Measurements from ENCODE around the gene PRMT6. TPM values are rescaled to one million over a fixed set of nuclear protein-coding genes. Genes with fewer than 3 reads are reported as not detected.
"Not testable (repeated sequence)": the region's sequence is repeated elsewhere in the genome, so short reads cannot be mapped to it uniquely, and the experiment has no call there.

The PRMT6 gene
- total RNA-seq, 1 donor: 8.8 TPM

DNA sequence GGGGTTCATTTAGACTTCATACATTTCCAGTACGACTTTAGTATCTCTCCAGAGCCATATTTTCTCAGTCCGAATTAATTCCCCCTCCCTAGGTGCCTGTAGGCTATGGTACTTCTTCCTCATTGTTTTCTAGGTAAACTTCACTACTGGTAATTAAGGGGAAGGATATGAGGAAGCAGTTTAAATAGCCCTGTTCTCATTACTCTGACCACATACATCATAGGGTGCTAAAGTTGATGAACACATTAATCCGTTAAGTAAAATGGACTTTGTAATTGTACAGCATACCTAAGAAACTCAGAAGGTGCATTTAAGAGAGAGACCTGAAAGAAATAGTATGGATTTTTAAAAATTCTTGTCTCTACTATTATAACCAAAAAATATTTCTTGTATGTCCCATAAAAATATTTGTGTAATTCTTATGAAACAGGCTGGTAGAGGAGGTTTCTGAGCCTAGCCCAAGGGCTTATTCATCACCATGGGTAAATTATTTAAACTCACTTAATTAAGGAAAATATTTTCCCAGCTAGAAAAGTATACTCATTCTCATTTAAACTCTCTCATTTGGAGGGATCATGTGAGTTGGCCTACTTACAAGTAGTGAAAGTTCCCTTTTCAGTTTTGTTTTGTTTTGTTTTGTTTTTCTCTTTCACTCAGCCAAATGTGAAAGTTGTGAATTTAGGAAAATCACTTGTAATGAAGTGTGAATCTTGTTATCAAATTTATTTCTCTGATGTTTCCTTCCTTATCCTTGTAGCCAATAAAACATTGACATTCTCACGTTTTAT is 2.0 kb downstream of the PRMT6 start:
- Histone ChIP-seq H3K27me3 (ENCODE audit: insufficient read depth, low read length) (no peaks in the 10 kb centered on the region), H3K4me1 (ENCODE audit: insufficient read depth, low read length) (peaks cover 16% of the 10 kb centered on the region), H3K9me3 (ENCODE audit: low read depth, low read length) (no peaks in the 10 kb centered on the region), H3K4me3 (ENCODE audit: low read length) (no peak overlapping the region)

DNA sequence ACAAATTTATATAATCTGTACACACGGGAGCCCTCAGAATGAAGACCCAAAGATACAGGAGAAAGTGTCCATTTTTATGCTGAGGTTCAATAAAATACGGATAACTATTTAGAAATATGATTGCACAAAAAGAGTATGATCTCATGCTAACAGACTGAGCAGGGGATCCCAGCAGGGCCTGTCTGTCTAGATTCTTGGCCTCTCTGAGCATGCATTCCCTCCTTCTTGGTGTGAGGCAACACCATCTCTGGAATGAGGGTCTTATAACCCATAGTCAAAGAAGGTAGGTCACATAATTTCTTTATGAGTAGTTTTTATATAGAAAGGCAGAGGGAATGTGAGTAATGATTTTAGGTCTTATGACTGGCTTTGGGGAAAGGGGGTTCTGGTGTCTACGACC is 5.4 kb downstream of the PRMT6 start:
- Histone ChIP-seq H3K9me3 (ENCODE audit: low read depth, low read length) (no peaks in the 10 kb centered on the region), H3K27me3 (ENCODE audit: insufficient read depth, low read length) (no peaks in the 10 kb centered on the region), H3K4me3 (ENCODE audit: low read length) (no peak overlapping the region), H3K4me1 (ENCODE audit: insufficient read depth, low read length) (peaks cover 12% of the 10 kb centered on the region)

DNA sequence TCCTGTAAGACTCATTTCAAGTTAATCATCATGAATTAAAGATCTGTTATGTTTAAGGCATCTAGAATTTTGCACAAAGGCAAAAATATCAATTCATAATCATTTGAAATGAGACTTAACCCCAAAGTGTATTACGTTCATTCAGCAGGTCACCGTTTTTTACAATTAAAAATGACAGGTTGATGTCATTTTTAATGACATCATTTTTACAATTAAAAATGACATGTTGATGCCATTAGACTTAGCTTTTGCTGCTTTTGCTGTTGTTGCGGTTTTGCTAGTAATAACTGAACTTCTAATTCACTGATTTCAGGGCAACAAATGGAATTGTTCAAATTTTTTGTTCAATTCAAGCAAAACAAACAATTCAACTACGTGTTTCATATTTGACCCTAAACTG is 17.0 kb downstream of the PRMT6 start:
- Histone ChIP-seq H3K27me3 (ENCODE audit: insufficient read depth, low read length) (peaks cover 3% of the 10 kb centered on the region), H3K4me1 (ENCODE audit: insufficient read depth, low read length) (no peaks in the 10 kb centered on the region), H3K9me3 (ENCODE audit: low read depth, low read length) (no peaks in the 10 kb centered on the region), H3K4me3 (ENCODE audit: low read length) (no peak overlapping the region)

GRCh38 chr1:107076841-107077240 is 20.4 kb downstream of the PRMT6 start:
- Histone ChIP-seq H3K27me3 (ENCODE audit: insufficient read depth, low read length) (peaks cover 3% of the 10 kb centered on the region), H3K4me3 (ENCODE audit: low read length) (no peak overlapping the region), H3K9me3 (ENCODE audit: low read depth, low read length) (no peaks in the 10 kb centered on the region), H3K4me1 (ENCODE audit: insufficient read depth, low read length) (no peaks in the 10 kb centered on the region)

DNA sequence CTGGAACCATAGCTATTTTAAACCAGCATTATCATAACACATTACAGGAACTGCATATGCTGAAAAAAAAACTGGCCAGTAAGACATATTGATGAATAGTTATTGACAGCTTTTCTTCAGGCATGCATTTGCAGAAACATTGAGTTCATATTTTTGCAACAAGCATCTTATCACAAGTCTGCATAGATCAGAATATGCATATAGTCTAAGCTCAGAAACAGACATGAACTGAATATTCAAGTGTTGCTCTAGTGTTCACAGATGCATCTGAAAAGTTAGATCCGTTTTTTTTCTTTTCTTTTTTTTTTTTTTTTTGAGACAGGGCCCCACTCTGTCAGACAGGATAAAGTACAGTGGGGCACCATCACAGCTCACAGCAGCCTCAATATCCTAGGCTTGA is 22.8 kb downstream of the PRMT6 start:
- Histone ChIP-seq H3K4me3 (ENCODE audit: low read length) (no peak overlapping the region), H3K27me3 (ENCODE audit: insufficient read depth, low read length) (no peaks in the 10 kb centered on the region), H3K9me3 (ENCODE audit: low read depth, low read length) (peaks cover 2% of the 10 kb centered on the region), H3K4me1 (ENCODE audit: insufficient read depth, low read length) (no peaks in the 10 kb centered on the region)

GRCh38 chr1:107081102-107081501 is 24.6 kb downstream of the PRMT6 start:
- H3K4me1 ChIP-seq (ENCODE audit: insufficient read depth, low read length): no peaks in the 10 kb centered on the region
- peaks cover 5% of the 10 kb centered on the region for H3K9me3 ChIP-seq (ENCODE audit: low read depth, low read length)
- H3K27me3 ChIP-seq (ENCODE audit: insufficient read depth, low read length): no peaks in the 10 kb centered on the region
- H3K4me3 ChIP-seq (ENCODE audit: low read length): no peak overlapping the region

GRCh38 chr1:107091418-107091817 is 34.9 kb downstream of the PRMT6 start:
- no peaks in the 10 kb centered on the region for H3K9me3 ChIP-seq (ENCODE audit: low read depth, low read length)
- H3K4me1 ChIP-seq (ENCODE audit: insufficient read depth, low read length): no peaks in the 10 kb centered on the region
- no peaks in the 10 kb centered on the region for H3K27me3 ChIP-seq (ENCODE audit: insufficient read depth, low read length)
- no peak overlapping the region for H3K4me3 ChIP-seq (ENCODE audit: low read length)

- H3K9me3 ChIP-seq (ENCODE audit: low read depth, low read length); H3K4me1 ChIP-seq (ENCODE audit: insufficient read depth, low read length); H3K4me3 ChIP-seq (ENCODE audit: low read length); H3K27me3 ChIP-seq (ENCODE audit: insufficient read depth, low read length): not testable (repeated sequence)
Measured at GRCh38 chr1:107093395-107093794, 36.9 kb downstream of the PRMT6 start.

GRCh38 chr1:107095647-107096046 is 39.2 kb downstream of the PRMT6 start:
- no peak overlapping the region for H3K4me3 ChIP-seq (ENCODE audit: low read length)

GRCh38 chr1:107096690-107097089 is 40.2 kb downstream of the PRMT6 start:
- Histone ChIP-seq H3K4me3 (ENCODE audit: low read length) (no peak overlapping the region), H3K4me1 (ENCODE audit: insufficient read depth, low read length) (no peaks in the 10 kb centered on the region), H3K9me3 (ENCODE audit: low read depth, low read length) (no peaks in the 10 kb centered on the region), H3K27me3 (ENCODE audit: insufficient read depth, low read length) (no peaks in the 10 kb centered on the region)

More at GRCh38 chr1:107095647-107096046, 39.2 kb downstream of the PRMT6 start:
- H3K9me3 ChIP-seq (ENCODE audit: low read depth, low read length): no peaks in the 10 kb centered on the region
- H3K27me3 ChIP-seq (ENCODE audit: insufficient read depth, low read length): no peaks in the 10 kb centered on the region
- H3K4me1 ChIP-seq (ENCODE audit: insufficient read depth, low read length): no peaks in the 10 kb centered on the region

DNA sequence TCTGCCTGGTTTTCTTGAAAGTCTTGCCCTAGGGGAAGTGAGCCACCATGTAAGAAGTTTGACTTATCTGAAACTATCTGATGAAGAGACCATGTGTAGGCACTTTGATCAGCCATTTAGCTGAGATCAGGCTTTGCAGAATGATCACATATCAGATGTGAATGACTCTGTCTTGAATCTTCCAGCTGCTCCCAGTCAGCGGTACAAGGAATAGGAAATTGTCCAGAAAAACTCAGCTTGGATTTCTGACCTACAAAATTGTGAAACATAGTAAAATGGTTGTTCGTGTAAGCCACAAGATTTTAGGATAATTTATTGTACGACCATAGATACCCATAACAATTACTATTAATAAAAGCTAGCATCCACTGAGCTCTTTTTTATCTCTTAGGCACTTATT is 42.5 kb downstream of the PRMT6 start:
- Histone ChIP-seq H3K4me3 (ENCODE audit: low read length) (no peak overlapping the region), H3K9me3 (ENCODE audit: low read depth, low read length) (no peaks in the 10 kb centered on the region), H3K4me1 (ENCODE audit: insufficient read depth, low read length) (no peaks in the 10 kb centered on the region), H3K27me3 (ENCODE audit: insufficient read depth, low read length) (no peaks in the 10 kb centered on the region)

GRCh38 chr1:107100331-107100984 is 44.0 kb downstream of the PRMT6 start:
- Histone ChIP-seq H3K4me1 (ENCODE audit: insufficient read depth, low read length) (no peaks in the 10 kb centered on the region), H3K4me3 (ENCODE audit: low read length) (no peak overlapping the region), H3K9me3 (ENCODE audit: low read depth, low read length) (no peaks in the 10 kb centered on the region), H3K27me3 (ENCODE audit: insufficient read depth, low read length) (no peaks in the 10 kb centered on the region)

- Histone ChIP-seq H3K9me3 (ENCODE audit: low read depth, low read length) (no peaks in the 10 kb centered on the region), H3K4me3 (ENCODE audit: low read length) (no peak overlapping the region), H3K27me3 (ENCODE audit: insufficient read depth, low read length) (no peaks in the 10 kb centered on the region), H3K4me1 (ENCODE audit: insufficient read depth, low read length) (no peaks in the 10 kb centered on the region)
Measured at GRCh38 chr1:107105914-107106313, 49.4 kb downstream of the PRMT6 start.
